ENCODE data around the gene UBR3.

- TF ChIP-seq SUZ12 (IDR thresholded peaks at IDR 0.05; ENCODE audit: extremely low read depth, insufficient read depth, insufficient read length), result no peak
- TF ChIP-seq YY1 (IDR thresholded peaks at IDR 0.05; ENCODE audit: insufficient read depth, insufficient read length), result no peak
These were observed 40.3 kb downstream of the UBR3 start for GRCh38 chr2:169867579-169867978.

All from NT2/D1 (cell line).